GM12873 (cell line): ENCODE results near the gene TF.

Experiments used
- CTCF ChIP-seq: IDR thresholded peaks from 2 replicates; pipeline ENCODE4 v1.5.1; 2012; ENCODE audit warnings: low read depth, mild to moderate bottlenecking, moderate library complexity, low read length, control low read depth; ENCODE audit not compliant: insufficient read depth; ENCODE audit errors: missing control alignments

Gene TF

GRCh38 chr3:133782454-133782853 lies 36.3 kb downstream of the TF start:
- TF ChIP-seq CTCF = no peak

- TF ChIP-seq CTCF = no peak
Observed at GRCh38 chr3:133783762-133784161, 37.6 kb downstream of the TF start.

GRCh38 chr3:133788024-133788423 lies 41.8 kb downstream of the TF start:
- no peak for TF ChIP-seq CTCF

GRCh38 chr3:133792171-133792763 lies 46.1 kb downstream of the TF start:
- TF ChIP-seq CTCF = no peak

GRCh38 chr3:133797396-133798105 lies 51.4 kb downstream of the TF start:
- no peak for TF ChIP-seq CTCF

GRCh38 chr3:133799794-133800585 lies 53.8 kb downstream of the TF start:
- TF ChIP-seq CTCF = no peak

- TF ChIP-seq CTCF = no peak
Observed at GRCh38 chr3:133803469-133803868, 57.3 kb downstream of the TF start.
